Inflammatory macrophage treated with lipopolysaccharide for 4 hours (primary cell): ENCODE data around the gene TMEM212.
"Not testable (repeated sequence)": the region's sequence is repeated elsewhere in the genome, so short reads cannot be mapped to it uniquely, and the experiment has no call there.

Experiments used
- DNase-seq: peaks from one replicate; pipeline ENCODE4 v3.0.0-alpha.2; 2020

Gene TMEM212

GRCh38 chr3:171835116-171835515, 8.0 kb upstream of the TMEM212 start:
- DNase-seq = peak; percentile 87

- DNase-seq = no peak
Measured at GRCh38 chr3:171835613-171836012, 7.5 kb upstream of the TMEM212 start.

- DNase-seq = no peak
Measured at GRCh38 chr3:171836855-171837254, 6.3 kb upstream of the TMEM212 start.

- DNase-seq = no peak
Measured at GRCh38 chr3:171837698-171838097, 5.5 kb upstream of the TMEM212 start.

GRCh38 chr3:171838218-171838720, 4.9 kb upstream of the TMEM212 start:
- DNase-seq = peak; percentile 86

GRCh38 chr3:171839270-171839669, 3.9 kb upstream of the TMEM212 start:
- DNase-seq = no peak

GRCh38 chr3:171840445-171840810, 2.7 kb upstream of the TMEM212 start:
- DNase-seq = no peak

GRCh38 chr3:171840811-171841619, 2.1 kb upstream of the TMEM212 start:
- no peak for DNase-seq

GRCh38 chr3:171841620-171842000, 1.5 kb upstream of the TMEM212 start:
- DNase-seq = no peak

GRCh38 chr3:171844873-171845272, 1.7 kb downstream of the TMEM212 start:
- no peak for DNase-seq

- DNase-seq = no peak
Measured at GRCh38 chr3:171845481-171846284, 2.5 kb downstream of the TMEM212 start.

GRCh38 chr3:171846597-171846996, 3.4 kb downstream of the TMEM212 start:
- no peak for DNase-seq

- DNase-seq = no peak
Measured at GRCh38 chr3:171847133-171847532, 4.0 kb downstream of the TMEM212 start.

GRCh38 chr3:171847595-171848259, 4.6 kb downstream of the TMEM212 start:
- DNase-seq = no peak

- DNase-seq = peak; percentile 60
Measured at GRCh38 chr3:171849617-171850319, 6.6 kb downstream of the TMEM212 start.

- DNase-seq = no peak
Measured at GRCh38 chr3:171850320-171850959, 7.3 kb downstream of the TMEM212 start.

GRCh38 chr3:171850960-171851659, 8.0 kb downstream of the TMEM212 start:
- no peak for DNase-seq

- no peak for DNase-seq
Measured at GRCh38 chr3:171851660-171852058, 8.5 kb downstream of the TMEM212 start.

GRCh38 chr3:171854649-171855305, 11.6 kb downstream of the TMEM212 start:
- no peak for DNase-seq

- DNase-seq = not testable (repeated sequence)
Measured at GRCh38 chr3:171858770-171859169, 15.6 kb downstream of the TMEM212 start.
